Dermis lymphatic vessel endothelial cell (primary cell): Measurements from ENCODE around the gene CCDC142. TPM values are rescaled to one million over a fixed set of nuclear protein-coding genes. Genes with fewer than 3 reads are reported as not detected.

ENCODE experiments used
- total RNA-seq: library from RNA; depleted of rRNA; stranded (reverse); fragments of >200 nt; gene quantifications from 2 replicates; pipeline ENCODE4 v1.2.1, GENCODE V29; 2014

CCDC142 gene, protein sequence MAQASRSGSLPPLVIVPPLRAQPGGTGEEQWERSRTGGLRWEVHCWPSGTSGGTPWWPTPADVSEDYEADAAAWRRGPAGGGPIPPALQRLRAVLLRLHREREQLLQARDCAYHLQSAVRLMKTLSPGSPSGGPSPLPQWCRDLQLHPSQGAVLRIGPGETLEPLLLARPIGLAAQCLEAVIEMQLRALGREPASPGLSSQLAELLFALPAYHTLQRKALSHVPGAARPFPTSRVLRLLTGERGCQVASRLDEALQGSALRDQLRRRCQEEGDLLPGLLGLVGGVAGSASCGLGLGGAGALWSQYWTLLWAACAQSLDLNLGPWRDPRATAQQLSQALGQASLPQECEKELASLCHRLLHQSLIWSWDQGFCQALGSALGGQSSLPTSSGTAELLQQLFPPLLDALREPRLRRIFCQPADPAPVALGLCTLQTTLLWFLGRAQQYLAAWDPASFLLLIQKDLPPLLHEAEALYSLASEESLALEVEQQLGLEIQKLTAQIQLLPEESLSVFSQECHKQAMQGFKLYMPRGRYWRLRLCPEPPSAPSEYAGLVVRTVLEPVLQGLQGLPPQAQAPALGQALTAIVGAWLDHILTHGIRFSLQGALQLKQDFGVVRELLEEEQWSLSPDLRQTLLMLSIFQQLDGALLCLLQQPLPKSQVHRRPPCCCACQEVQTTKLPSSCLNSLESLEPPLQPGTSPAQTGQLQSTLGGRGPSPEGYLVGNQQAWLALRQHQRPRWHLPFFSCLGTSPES
- 12.8 and 14.4 TPM in 2 replicates for total RNA-seq

DNA sequence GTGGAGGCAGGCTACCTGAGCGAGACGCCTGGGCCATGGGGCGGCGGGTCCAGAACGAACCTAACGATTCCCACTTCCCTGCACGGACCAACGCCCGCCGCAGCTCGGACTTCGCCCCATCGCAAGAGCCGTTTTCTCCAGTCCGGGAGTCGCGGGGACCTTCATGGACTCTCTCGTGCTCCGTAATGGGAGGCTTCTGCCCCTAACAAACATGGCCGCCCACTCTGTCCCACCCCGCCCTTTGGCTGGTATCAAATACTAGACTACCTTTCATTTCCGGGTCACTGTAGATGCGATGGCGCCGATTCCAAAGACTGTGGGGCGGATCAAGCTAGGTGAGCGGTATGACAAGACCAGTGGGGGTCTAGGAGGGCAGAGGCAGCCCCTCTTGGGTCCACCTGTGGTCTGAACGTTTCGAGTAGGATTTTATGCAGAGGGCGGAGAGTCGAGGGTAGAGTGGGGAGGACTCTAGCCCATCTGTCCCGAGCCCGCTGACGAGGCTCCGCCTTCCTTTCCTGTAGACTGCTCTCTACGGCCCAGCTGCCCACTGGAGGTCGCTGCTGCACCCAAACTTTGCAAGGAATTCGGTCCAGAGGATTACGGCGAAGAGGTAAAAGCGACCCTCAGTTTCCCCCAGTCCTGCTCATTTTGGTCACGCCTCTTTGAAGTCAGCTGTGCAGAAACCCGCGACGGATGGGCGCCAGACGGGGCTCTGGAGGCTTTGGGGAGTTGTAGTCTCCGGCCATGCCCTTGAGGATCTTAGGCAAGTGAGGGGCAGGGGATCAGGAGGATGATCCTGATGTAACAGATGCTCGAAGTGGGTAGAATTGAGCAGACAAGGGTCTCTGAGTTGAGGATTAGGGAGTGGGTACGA, at the start of gene CCDC142, which contains the start of gene TTC31:
TSS of gene CCDC142 (minus strand) at position 198 of the 874 bp plus-strand sequence. CDS start at position 37, 161 bp downstream.
TSS of gene TTC31 (plus strand) at position 281 of the 874 bp plus-strand sequence. CDS start at position 296, 15 bp downstream.

DNA sequence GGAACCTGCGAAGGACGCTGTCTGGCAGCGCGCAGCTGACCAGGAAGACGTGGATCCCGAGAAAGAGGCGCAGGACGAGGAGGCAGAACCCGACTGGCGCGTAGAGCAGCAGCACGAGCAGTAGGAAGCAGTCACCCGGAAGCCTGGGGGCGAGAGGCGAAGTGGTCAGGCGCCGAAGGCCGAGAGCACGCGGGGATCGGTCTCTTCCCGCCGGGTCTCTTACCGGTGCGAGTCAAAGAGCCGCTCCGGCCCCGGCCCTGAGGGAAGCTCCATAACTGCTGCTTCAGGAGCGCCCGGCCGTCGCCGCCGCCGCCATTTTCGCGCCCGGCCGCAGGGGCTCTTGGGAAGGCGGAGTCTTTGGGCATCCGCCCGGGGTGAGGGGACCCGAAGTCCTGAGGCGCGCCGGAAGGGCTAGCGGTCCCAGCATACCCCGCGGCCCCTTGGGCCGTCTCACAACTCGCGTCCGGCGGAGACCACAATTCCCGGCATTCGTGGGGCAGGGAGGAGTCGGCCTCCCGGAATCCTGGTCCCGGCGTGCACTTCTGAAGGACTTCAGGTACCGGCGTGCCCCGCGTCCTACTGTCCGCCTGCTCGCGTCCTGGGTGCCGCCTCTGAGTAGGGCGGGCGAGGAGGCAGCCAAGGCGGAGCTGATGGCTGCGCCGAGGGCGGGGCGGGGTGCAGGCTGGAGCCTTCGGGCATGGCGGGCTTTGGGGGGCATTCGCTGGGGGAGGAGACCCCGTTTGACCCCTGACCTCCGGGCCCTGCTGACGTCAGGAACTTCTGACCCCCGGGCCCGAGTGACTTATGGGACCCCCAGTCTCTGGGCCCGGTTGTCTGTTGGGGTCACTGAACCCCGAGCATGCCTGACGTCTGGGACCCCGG, 46.8 kb upstream of the CCDC142 start, which contains the start of the genes AUP1 and HTRA2:
TSS of gene AUP1 (minus strand) at position 350 of the 882 bp plus-strand sequence. CDS start at position 273, 77 bp downstream.
TSS of gene HTRA2 (plus strand) at position 577 of the 882 bp plus-strand sequence. CDS start at position 651, 74 bp downstream.

DNA sequence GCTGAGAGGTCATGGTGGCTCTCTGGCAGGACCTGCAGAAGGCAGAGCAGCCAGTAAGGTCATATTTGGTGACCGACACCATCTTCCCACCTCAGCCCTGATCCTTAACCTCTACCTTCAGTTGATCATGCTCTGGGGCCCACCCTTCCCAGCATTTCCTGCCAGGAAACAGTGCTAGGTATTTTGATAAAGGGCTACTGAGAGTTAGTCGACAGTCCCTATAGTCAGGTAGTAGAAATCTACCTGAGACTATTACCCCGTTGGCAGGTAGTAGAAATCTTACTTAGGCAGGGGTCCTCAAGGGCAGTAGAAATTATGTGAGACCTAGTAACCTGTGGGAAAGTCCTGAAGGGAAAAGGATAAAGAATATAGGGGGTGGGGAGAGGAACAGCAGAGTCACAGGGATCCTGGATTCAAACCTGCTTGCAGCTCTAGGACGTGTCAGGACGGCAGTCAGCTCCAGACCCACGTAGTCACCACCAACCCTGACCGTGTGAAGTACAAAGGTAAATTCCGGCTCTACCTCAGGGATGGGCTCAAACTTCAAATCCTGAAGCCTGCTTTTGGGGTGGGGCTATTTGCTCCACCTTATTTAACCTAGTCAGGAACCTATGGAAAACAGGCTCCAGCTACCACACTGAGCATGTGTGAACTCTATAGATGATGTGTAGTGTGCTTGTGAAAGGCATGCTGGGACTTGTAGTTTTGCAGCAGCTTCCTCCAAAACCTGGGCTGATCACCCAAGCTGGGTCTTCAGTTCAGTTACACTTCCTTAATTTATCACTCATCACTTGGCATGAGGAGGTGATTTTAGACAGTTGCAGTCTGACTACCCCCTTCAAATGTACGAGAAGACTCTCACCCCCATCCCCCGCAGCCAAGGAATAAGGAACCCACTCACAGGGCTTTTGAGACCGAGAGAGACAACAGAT, 43.2 kb upstream of the CCDC142 start, which contains the start of gene DQX1:
TSS of gene DQX1 (minus strand) at position 515 of the 932 bp plus-strand sequence. CDS start at position 13, 502 bp downstream.

DNA sequence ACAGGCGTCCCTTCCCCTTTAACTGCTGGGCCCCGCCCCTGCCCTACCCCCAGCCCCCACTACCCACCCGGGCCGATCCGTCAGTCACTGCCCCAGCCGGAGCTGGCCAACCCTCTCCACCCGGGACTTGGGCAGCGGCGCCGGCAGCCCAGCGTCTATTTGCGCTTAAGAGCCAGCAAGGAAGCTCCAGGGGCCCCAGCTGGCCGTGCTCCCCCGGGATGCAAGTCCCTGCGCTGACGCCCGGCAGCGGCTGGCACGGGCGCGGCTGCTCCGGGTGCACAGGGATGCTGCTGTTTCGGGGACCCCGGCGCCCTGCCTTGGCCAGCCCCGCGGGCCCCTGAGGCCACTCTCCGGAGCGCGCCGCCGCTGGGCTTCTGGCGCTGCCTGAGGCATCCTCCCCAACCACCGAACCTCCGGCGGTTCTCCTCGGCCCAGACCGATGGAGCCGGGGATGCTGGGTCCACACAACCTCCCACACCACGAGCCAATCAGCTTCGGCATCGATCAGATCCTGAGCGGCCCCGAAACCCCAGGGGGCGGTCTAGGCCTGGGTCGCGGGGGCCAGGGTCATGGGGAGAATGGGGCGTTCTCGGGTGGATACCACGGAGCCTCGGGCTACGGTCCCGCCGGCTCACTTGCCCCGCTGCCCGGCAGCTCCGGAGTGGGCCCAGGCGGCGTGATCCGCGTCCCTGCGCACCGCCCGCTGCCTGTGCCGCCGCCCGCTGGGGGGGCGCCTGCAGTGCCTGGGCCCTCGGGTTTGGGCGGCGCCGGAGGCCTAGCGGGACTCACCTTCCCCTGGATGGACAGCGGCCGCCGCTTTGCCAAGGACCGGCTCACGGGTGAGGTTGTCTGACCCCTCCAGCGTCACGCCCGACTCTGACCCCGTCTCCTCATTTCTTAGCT, 31.8 kb upstream of the CCDC142 start, which contains the start of gene TLX2:
TSS of gene TLX2 (plus strand) at position 83 of the 903 bp plus-strand sequence. CDS start at position 440, 357 bp downstream.

DNA sequence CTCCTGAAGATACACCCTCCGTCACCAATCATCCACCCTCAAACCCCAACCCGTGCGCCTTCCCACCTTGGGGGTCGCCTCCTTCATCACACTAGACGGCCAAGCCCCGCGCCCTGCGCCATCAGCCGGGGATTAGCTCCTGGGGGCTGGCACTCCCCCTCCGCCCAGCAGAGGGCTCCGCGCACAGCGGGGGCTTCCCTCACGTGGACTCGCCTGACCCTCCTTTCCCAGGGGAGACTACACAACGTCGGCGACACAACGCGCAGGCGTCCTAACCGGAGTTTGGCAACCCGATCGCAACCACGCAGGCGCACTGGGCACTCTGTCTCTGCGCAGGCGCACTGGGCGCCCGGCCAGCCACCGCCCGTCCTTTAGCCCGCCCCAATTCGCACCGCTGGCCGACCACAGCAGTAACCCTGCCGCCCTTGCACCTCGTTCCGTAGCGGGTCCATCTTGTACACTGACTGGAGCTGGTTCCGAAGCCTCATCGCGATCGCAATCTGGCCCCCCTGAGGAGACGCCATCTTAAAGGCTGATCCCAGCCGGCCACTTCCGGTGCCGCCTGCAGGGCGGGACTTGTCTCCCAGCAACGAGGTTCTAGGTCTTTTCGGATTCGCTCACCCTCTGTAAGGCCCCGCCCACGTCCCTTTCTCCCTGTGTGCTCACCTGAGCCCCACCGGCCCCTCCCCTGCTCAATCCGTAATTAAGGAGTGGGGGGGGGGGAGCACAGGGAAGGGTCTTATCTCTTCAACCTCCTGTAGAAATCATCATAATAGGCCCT, 24.5 kb upstream of the CCDC142 start, which contains the start of gene PCGF1:
TSS of gene PCGF1 (minus strand) at position 551 of the 781 bp plus-strand sequence. CDS start at position 524, 27 bp downstream.

DNA sequence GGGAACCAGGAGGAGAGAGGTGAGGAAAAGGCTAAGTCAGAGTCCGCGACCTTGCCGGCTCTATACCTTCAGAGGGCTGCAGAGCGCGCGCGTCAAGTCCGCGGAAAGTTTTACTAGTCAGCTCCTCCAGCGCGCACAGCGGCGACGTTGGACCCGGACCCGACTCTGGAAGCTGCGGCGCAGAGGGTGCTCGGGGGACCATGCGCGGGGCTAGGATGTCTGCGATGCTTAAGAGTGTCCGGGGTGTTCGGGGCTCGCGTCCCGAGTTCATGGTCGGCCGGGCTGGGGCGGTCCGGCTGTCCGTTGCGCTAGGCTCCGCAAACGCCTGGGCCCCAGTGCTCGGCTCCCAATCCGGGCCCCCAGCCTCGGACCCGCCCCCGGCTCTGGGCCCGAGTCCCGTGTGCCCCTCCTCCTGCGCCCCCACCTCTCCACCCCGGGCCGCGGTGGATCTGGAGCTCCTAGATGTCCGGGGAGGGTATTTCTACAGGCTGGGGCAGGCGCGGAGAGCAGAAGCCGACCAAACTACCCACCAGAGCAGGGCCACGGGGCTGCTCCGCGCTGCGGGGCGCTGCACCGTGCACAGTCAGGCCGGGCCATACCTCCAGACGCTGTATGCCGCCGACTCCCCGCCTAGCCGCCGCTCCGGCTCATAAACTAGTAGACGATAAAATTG, 16.6 kb upstream of the CCDC142 start, which contains the start of gene LBX2:
TSS of gene LBX2 (minus strand) at position 337 of the 673 bp plus-strand sequence. CDS start at position 271, 66 bp downstream.

DNA sequence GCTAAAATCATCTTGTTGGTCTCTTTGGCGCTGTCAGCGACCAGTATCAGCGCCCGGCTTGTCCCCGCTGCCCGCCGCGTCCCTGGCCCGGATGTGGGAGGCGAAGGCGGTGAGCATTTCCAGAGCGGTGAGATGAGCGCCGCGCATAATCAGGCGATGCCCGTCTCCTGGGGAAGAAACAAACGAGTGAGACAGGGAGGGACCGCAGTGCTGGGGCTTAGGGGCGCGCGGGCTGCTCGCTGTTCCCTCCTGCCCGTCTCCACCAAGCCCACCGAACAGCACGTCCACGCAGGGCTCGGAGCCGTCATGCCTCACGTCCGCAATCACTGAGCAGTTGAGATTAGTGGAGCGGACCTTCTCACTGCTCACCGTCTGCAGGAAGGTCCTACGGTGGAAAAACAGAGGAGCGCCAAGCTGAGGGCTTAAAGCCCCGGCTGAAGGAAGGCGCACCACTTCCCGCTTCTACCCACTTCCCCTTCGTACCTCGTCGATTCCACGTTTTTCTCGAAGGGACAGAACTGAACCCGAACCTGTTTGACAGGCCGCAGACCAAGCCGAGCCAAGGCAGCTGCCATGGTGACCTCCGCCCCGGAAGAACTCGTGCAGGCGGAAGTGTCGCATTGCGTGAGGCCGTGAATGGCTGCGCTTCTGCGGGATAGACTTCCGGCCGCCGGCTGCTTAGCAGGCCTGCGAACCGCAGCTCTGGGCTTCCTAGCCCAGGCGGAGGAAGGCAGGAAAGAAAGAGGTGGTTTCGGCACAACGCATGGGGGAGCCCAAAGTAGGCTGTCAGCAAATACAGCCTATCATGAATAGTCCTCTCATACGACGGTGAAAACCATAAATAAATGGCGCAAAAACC, 10.5 kb downstream of the CCDC142 start, which contains the start of gene MRPL53:
TSS of gene MRPL53 (minus strand) at position 595 of the 859 bp plus-strand sequence. CDS start at position 575, 20 bp downstream.

DNA sequence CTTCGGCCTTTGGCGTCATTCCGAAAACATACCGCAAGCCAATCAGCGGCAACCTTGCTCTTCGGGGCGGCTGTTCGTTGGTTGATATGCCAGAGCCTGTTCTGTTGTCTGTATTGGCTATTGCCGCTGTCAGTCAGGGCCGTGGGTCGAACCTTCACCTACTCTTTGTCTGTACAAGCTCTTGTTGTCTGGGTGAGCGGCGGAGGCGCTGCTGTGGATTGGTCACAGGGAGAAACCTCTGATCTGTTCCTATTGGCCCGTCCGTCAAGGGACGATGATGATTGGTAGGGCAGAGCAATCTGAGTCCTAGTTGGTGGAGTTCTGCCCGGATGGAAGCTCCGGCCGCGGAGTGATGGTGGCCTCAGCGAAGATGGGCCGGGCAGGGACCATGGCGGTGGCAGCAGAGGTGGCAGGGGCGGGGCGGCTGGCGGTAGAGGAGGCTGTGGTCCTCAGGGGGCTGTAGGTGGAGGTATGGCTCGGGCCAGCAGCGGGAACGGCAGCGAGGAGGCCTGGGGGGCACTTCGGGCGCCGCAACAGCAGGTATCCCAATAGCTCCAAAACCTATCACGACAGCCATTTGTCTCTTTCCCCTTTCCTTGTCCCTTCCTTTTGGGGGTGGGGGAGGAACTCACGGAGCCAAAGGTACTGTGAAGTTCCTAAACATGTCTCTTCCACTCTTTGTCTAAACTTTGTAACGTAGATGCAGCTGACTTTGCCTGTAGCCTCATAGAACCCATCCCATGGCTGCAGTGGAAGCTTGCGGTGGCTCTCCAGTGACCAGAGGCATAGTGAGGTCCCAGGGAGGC, 24.5 kb downstream of the CCDC142 start, which contains the start of gene WBP1:
TSS of gene WBP1 (plus strand) at position 307 of the 806 bp plus-strand sequence. CDS start at position 472, 165 bp downstream.

DNA sequence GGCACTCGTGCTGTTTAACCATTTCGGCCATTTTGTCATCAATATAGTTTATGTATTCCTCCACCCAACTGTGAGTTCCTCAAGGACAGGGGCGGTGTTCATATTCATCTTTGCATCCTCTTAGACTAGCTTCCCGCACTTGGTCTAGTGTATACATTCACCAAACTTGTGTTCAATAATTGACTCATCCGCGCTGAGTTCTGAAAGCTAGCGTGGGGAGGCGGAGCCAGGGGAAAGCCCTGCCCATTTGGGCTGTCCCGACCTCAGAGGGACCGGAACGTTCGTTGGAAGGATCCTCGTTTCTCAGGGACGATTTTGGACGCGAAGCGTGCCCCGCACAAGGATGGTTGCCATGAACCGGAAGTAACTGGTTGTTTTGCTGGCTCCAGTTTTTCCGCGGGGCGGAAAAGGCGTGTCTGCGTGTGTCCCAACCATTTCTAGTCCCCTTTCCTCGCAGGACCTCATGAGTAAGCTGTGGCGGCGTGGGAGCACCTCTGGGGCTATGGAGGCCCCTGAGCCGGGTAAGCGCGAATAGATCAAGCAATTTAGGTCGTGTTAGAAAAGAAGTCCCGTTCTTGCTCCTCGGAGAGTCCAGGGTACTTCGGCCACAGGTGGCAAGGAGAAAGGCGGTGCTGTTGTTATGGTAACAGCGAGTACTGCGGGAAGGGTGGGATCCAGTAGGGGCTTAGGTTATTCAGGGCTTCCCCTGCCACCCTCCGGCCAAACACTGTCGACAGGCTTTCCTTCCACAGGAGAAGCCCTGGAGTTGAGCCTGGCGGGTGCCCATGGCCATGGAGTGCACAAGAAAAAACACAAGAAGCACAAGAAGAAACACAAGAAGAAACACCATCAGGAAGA, 27.9 kb downstream of the CCDC142 start, which contains the start of gene INO80B:
TSS of gene INO80B (plus strand) at position 434 of the 858 bp plus-strand sequence. CDS start at position 464, 30 bp downstream.

DNA sequence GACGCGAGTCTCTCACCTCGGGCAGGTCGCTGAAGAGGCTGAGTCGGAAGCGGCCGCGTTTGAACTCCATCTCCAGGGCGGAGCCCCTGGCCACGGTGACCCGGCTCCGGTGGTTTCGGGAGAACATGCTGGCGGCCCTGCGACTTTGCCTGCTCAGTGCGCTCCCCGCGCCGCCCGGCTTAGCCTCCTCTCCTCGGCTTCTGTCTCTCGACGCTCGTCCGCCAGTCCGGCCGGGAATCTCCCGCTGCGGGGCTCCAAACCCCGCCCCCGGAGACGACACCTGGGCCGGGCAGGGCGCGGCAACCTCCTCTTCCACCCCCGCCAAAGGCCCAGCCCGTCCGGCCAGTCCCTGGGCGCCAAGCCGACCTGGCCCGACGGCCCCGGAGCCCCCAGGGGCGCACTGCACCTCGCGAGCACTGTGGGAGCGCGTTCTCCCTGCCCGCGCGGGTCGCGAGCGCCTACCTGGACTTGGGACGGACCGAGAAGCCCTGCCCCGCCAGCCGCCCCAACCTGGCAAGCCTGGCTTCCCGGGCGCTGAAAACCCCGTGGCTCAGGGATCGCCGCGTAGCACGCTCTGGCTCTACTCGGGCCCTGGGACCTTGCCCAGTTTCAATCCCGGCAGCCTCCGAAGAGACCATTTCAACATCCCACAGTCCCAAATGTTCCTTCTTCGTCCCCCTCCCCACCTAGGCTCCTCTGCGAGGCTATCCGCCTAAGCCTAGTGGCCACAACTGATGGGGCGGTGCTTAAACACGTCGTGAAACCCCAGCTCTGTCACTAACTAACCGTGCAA, 40.9 kb downstream of the CCDC142 start, which contains the start of gene RTKN:
TSS of gene RTKN (minus strand) at position 248 of the 793 bp plus-strand sequence. CDS start at position 127, 121 bp downstream.

